Measurements from ENCODE around the gene SPRR1A.

The SPRR1A gene

GRCh38 chr1:152970495-152970894, 13.4 kb upstream of the SPRR1A start, which contains the start of gene SPRR4:
SPRR4 (plus strand) TSS chr1:152970648; CDS start chr1:152971891, 1,243 bp downstream.
- H3K27ac ChIP-seq (ENCODE audit: low read depth, low read length), result no peak within 1 kb of the TSS
- H3K9me3 ChIP-seq (ENCODE audit: control insufficient read depth in 5 of 5, low read length in 5 of 5), result no peaks in the 10 kb centered on the region

GRCh38 chr1:152972196-152972886, 11.5 kb upstream of the SPRR1A start:
- H3K9ac ChIP-seq (ENCODE audit: low read length in 5 of 5), result no peak overlapping the region
- no peaks in the 10 kb centered on the region for H3K4me1 ChIP-seq (ENCODE audit: control insufficient read depth in 5 of 5, insufficient read depth in 5 of 5, low read length in 5 of 5)
- no peak overlapping the region for H3K4me3 ChIP-seq (ENCODE audit: low read depth in 1 of 5, low read length in 5 of 5)
- no peaks in the 10 kb centered on the region for H3K9me3 ChIP-seq (ENCODE audit: control insufficient read depth in 5 of 5, low read length in 5 of 5)
- H3K27ac ChIP-seq (ENCODE audit: low read depth, low read length), result no peak overlapping the region
- no peaks in the 10 kb centered on the region for H3K36me3 ChIP-seq (ENCODE audit: control insufficient read depth in 5 of 5, insufficient read depth in 5 of 5, low read length in 5 of 5)
- H3K27me3 ChIP-seq (ENCODE audit: control insufficient read depth in 5 of 5, insufficient read depth in 4 of 5, low read length in 5 of 5), result peaks cover 0 to 2% (median 0%) of the 10 kb centered on the region in 5 donors

More at GRCh38 chr1:152970495-152970894, 13.4 kb upstream of the SPRR1A start, which contains the start of gene SPRR4:
- Histone ChIP-seq H3K4me3 (ENCODE audit: low read depth in 1 of 5, low read length in 5 of 5) (no peak within 1 kb of the TSS), H3K36me3 (ENCODE audit: control insufficient read depth in 5 of 5, insufficient read depth in 5 of 5, low read length in 5 of 5) (no peaks in the 10 kb centered on the region), H3K4me1 (ENCODE audit: control insufficient read depth in 5 of 5, insufficient read depth in 5 of 5, low read length in 5 of 5) (no peaks in the 10 kb centered on the region), H3K27me3 (ENCODE audit: control insufficient read depth in 5 of 5, insufficient read depth in 4 of 5, low read length in 5 of 5) (peaks cover 0 to 3% (median 0%) of the 10 kb centered on the region in 5 donors), H3K9ac (ENCODE audit: low read length in 5 of 5) (no peak within 1 kb of the TSS)

DNA sequence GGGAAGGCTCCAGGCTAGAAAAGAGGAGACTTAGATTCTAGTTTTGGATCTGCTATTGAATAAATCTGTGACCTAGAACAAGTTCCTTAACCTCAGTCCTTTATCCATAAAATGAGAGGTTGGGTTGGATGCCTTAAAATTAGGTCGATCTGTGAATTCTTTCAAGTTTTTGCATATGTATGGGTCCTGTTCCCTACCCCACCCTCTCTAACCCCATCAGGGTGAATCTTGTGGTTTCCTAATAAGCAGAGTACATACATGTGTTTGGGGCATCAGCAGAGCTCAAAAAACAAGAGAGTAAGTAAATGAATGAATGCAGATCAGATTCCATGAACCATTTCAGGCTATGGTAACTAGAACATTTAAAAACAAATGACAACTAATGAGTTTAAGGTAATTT, 7.2 kb upstream of the SPRR1A start:
- Histone ChIP-seq H3K4me3 (ENCODE audit: low read depth in 1 of 5, low read length in 5 of 5) (no peak overlapping the region), H3K27me3 (ENCODE audit: control insufficient read depth in 5 of 5, insufficient read depth in 4 of 5, low read length in 5 of 5) (peaks cover 0 to 4% (median 0%) of the 10 kb centered on the region in 5 donors), H3K9me3 (ENCODE audit: control insufficient read depth in 5 of 5, low read length in 5 of 5) (no peaks in the 10 kb centered on the region), H3K9ac (ENCODE audit: low read length in 5 of 5) (no peak overlapping the region), H3K36me3 (ENCODE audit: control insufficient read depth in 5 of 5, insufficient read depth in 5 of 5, low read length in 5 of 5) (no peaks in the 10 kb centered on the region), H3K27ac (ENCODE audit: low read depth, low read length) (no peak overlapping the region), H3K4me1 (ENCODE audit: control insufficient read depth in 5 of 5, insufficient read depth in 5 of 5, low read length in 5 of 5) (no peaks in the 10 kb centered on the region)

GRCh38 chr1:152977614-152978013, 6.3 kb upstream of the SPRR1A start:
- H3K9ac ChIP-seq (ENCODE audit: low read length in 5 of 5), result no peak overlapping the region
- peaks cover 0 to 4% (median 0%) of the 10 kb centered on the region in 5 donors for H3K27me3 ChIP-seq (ENCODE audit: control insufficient read depth in 5 of 5, insufficient read depth in 4 of 5, low read length in 5 of 5)
- H3K4me3 ChIP-seq (ENCODE audit: low read depth in 1 of 5, low read length in 5 of 5), result no peak overlapping the region
- H3K9me3 ChIP-seq (ENCODE audit: control insufficient read depth in 5 of 5, low read length in 5 of 5), result no peaks in the 10 kb centered on the region
- no peaks in the 10 kb centered on the region for H3K36me3 ChIP-seq (ENCODE audit: control insufficient read depth in 5 of 5, insufficient read depth in 5 of 5, low read length in 5 of 5)
- no peaks in the 10 kb centered on the region for H3K4me1 ChIP-seq (ENCODE audit: control insufficient read depth in 5 of 5, insufficient read depth in 5 of 5, low read length in 5 of 5)
- no peak overlapping the region for H3K27ac ChIP-seq (ENCODE audit: low read depth, low read length)

GRCh38 chr1:152980676-152981075, 3.2 kb upstream of the SPRR1A start:
- no peak overlapping the region for H3K4me3 ChIP-seq (ENCODE audit: low read depth in 1 of 5, low read length in 5 of 5)
- H3K9me3 ChIP-seq (ENCODE audit: control insufficient read depth in 5 of 5, low read length in 5 of 5), result no peaks in the 10 kb centered on the region
- H3K36me3 ChIP-seq (ENCODE audit: control insufficient read depth in 5 of 5, insufficient read depth in 5 of 5, low read length in 5 of 5), result no peaks in the 10 kb centered on the region
- H3K9ac ChIP-seq (ENCODE audit: low read length in 5 of 5), result no peak overlapping the region
- H3K27me3 ChIP-seq (ENCODE audit: control insufficient read depth in 5 of 5, insufficient read depth in 4 of 5, low read length in 5 of 5), result peaks cover 0 to 17% (median 2%) of the 10 kb centered on the region in 5 donors
- no peaks in the 10 kb centered on the region for H3K4me1 ChIP-seq (ENCODE audit: control insufficient read depth in 5 of 5, insufficient read depth in 5 of 5, low read length in 5 of 5)
- no peak overlapping the region for H3K27ac ChIP-seq (ENCODE audit: low read depth, low read length)

DNA sequence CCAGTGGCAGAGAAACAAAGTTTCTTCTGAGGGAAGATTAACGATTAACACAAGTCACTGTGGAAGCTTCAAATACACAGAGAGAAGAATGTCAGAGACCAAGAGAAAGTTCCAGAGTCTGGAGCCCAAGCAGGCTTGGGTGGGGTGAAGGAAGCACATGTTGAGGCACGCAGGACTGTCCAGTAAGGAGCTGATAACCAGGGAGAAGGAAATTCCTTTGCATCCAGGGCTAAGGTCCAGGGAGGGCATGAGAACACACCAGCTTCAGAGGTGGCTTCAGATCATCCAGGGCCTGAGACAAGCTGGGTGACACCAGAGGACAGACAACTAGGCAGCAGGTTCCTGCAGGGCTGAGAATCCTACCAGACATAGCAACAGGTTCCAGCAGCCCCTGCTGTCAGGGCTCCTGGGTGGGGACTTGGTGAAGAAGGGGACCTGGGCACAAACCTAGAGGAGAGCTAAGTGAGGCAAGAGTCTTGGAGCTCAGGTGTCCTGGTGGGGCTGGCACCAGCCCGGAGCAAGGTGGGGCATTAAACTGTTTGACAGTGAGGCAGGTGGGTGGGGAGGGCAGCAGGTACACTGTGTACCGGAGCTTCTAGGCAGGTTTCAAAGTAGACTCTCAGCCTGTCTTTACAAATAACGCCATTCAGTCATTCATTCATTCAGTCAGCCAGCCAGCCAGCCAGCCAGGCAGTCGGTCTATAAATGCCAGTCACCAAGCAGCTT, 2.6 kb upstream of the SPRR1A start:
- Histone ChIP-seq H3K4me1 (ENCODE audit: control insufficient read depth in 5 of 5, insufficient read depth in 5 of 5, low read length in 5 of 5) (no peaks in the 10 kb centered on the region), H3K27ac (ENCODE audit: low read depth, low read length) (no peak overlapping the region)

GRCh38 chr1:152982076-152982475, 1.8 kb upstream of the SPRR1A start:
- H3K27me3 ChIP-seq (ENCODE audit: control insufficient read depth in 5 of 5, insufficient read depth in 4 of 5, low read length in 5 of 5), result peaks cover 0 to 18% (median 2%) of the 10 kb centered on the region in 5 donors
- no peak overlapping the region for H3K27ac ChIP-seq (ENCODE audit: low read depth, low read length)
- no peak overlapping the region for H3K9ac ChIP-seq (ENCODE audit: low read length in 5 of 5)
- no peak overlapping the region for H3K4me3 ChIP-seq (ENCODE audit: low read depth in 1 of 5, low read length in 5 of 5)
- no peaks in the 10 kb centered on the region for H3K4me1 ChIP-seq (ENCODE audit: control insufficient read depth in 5 of 5, insufficient read depth in 5 of 5, low read length in 5 of 5)
- H3K9me3 ChIP-seq (ENCODE audit: control insufficient read depth in 5 of 5, low read length in 5 of 5), result no peaks in the 10 kb centered on the region
- H3K36me3 ChIP-seq (ENCODE audit: control insufficient read depth in 5 of 5, insufficient read depth in 5 of 5, low read length in 5 of 5), result no peaks in the 10 kb centered on the region

More for the DNA sequence above, 2.6 kb upstream of the SPRR1A start:
- Histone ChIP-seq H3K27me3 (ENCODE audit: control insufficient read depth in 5 of 5, insufficient read depth in 4 of 5, low read length in 5 of 5) (peaks cover 0 to 18% (median 2%) of the 10 kb centered on the region in 5 donors), H3K4me3 (ENCODE audit: low read depth in 1 of 5, low read length in 5 of 5) (no peak overlapping the region), H3K36me3 (ENCODE audit: control insufficient read depth in 5 of 5, insufficient read depth in 5 of 5, low read length in 5 of 5) (no peaks in the 10 kb centered on the region), H3K9ac (ENCODE audit: low read length in 5 of 5) (no peak overlapping the region), H3K9me3 (ENCODE audit: control insufficient read depth in 5 of 5, low read length in 5 of 5) (no peaks in the 10 kb centered on the region)

- H3K4me3 ChIP-seq (ENCODE audit: low read depth in 1 of 5, low read length in 5 of 5), result no peak overlapping the region
- no peak overlapping the region for H3K27ac ChIP-seq (ENCODE audit: low read depth, low read length)
- H3K36me3 ChIP-seq (ENCODE audit: control insufficient read depth in 5 of 5, insufficient read depth in 5 of 5, low read length in 5 of 5), result no peaks in the 10 kb centered on the region
- H3K9me3 ChIP-seq (ENCODE audit: control insufficient read depth in 5 of 5, low read length in 5 of 5), result no peaks in the 10 kb centered on the region
- H3K4me1 ChIP-seq (ENCODE audit: control insufficient read depth in 5 of 5, insufficient read depth in 5 of 5, low read length in 5 of 5), result no peaks in the 10 kb centered on the region
- no peak overlapping the region for H3K9ac ChIP-seq (ENCODE audit: low read length in 5 of 5)
- H3K27me3 ChIP-seq (ENCODE audit: control insufficient read depth in 5 of 5, insufficient read depth in 4 of 5, low read length in 5 of 5), result peaks cover 0 to 18% (median 2%) of the 10 kb centered on the region in 5 donors
Observed at GRCh38 chr1:152983234-152983633, 647 bp upstream of the SPRR1A start.

DNA sequence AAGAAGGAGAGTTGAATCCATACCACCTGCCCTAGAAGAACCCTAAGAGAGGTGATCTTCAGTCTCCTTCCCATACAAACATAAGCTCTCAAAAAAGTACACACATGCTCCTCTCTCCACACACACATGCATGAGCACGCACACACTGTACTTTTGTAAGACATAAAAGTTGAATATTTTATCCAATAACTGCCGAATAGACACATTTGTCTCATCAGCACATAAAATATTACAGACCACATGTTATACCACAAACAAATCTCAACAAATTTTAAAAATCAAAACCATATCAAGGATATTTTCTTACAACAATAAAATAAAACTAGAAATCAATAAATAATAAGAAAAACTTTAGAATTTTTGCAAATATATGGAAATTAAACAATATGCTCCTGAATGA, 2.7 kb downstream of the SPRR1A start:
- no peak overlapping the region for H3K27ac ChIP-seq (ENCODE audit: low read depth, low read length)
- no peak overlapping the region for H3K4me3 ChIP-seq (ENCODE audit: low read depth in 1 of 5, low read length in 5 of 5)
- no peaks in the 10 kb centered on the region for H3K36me3 ChIP-seq (ENCODE audit: control insufficient read depth in 5 of 5, insufficient read depth in 5 of 5, low read length in 5 of 5)
- H3K27me3 ChIP-seq (ENCODE audit: control insufficient read depth in 5 of 5, insufficient read depth in 4 of 5, low read length in 5 of 5), result peaks cover 0 to 14% (median 2%) of the 10 kb centered on the region in 5 donors
- H3K9ac ChIP-seq (ENCODE audit: low read length in 5 of 5), result no peak overlapping the region
- no peaks in the 10 kb centered on the region for H3K9me3 ChIP-seq (ENCODE audit: control insufficient read depth in 5 of 5, low read length in 5 of 5)
- no peaks in the 10 kb centered on the region for H3K4me1 ChIP-seq (ENCODE audit: control insufficient read depth in 5 of 5, insufficient read depth in 5 of 5, low read length in 5 of 5)

DNA sequence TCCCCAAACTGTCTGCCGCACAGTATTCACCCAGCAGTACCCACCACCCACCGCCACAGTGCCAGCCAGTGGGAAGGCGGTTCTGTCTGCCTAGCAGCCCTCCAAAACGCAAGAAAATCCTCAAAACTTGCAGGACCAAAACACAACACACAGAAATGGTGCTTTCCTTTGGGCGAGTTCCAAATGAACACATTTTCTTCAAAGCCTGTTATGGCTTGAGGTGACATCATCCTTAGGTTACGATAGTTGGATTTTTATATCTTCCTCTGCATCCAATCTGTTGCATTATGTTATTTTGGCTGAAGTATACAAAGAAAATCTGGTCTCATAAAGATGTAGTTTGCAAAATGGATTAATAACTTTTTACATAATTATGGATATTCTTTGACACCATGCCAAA, 9.3 kb downstream of the SPRR1A start:
- Histone ChIP-seq H3K9ac (ENCODE audit: low read length in 5 of 5) (no peak overlapping the region), H3K27me3 (ENCODE audit: control insufficient read depth in 5 of 5, insufficient read depth in 4 of 5, low read length in 5 of 5) (no peaks in the 10 kb centered on the region), H3K27ac (ENCODE audit: low read depth, low read length) (no peak overlapping the region), H3K9me3 (ENCODE audit: control insufficient read depth in 5 of 5, low read length in 5 of 5) (peaks cover 0 to 11% (median 4%) of the 10 kb centered on the region in 5 donors), H3K36me3 (ENCODE audit: control insufficient read depth in 5 of 5, insufficient read depth in 5 of 5, low read length in 5 of 5) (no peaks in the 10 kb centered on the region), H3K4me1 (ENCODE audit: control insufficient read depth in 5 of 5, insufficient read depth in 5 of 5, low read length in 5 of 5) (no peaks in the 10 kb centered on the region), H3K4me3 (ENCODE audit: low read depth in 1 of 5, low read length in 5 of 5) (no peak overlapping the region)
